Measurements from ENCODE around the gene MDFIC. TPM values are rescaled to one million over a fixed set of nuclear protein-coding genes. Genes with fewer than 3 reads are reported as not detected.

The MDFIC gene
- total and polyA plus RNA-seq, 2 donors: 15.0 to 24.5 TPM

DNA sequence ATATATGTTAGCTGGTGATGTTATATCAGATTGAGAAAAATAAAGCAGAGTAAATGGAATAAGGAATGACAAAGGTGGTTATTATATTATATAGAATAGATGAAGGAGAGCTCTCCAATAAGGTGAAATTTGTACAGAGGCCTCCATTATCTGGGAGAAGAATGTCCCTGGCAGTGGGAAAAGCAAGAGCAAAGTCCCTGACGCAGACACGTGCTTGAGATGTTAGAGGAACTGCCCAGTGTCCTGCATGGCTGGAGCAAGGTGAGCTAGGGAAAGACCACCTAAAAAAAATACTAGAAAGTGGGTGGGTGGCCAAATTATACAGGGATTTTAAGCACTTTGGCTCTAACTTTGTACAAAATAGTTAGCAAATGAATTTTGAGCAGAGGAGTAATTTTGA lies 120.7 kb downstream of the MDFIC start:
- DNase-seq (ENCODE audit: low read depth in 6 of 9, low spot score in 9 of 9): no peak
- WGBS: 73% methylated on average over 2 of the region's 2 CpGs
- Histone ChIP-seq H3K27me3 (ENCODE audit: control insufficient read depth in 2 of 2, insufficient read depth in 1 of 2, low read length in 1 of 2) (no peaks in the 10 kb centered on the region), H3K36me3 (ENCODE audit: control insufficient read depth in 2 of 2, insufficient read depth in 2 of 2, low read length in 1 of 2) (no peaks in the 10 kb centered on the region), H3K27ac (ENCODE audit: low read depth in 1 of 2, low read length in 1 of 2) (no peak overlapping the region), H3K4me1 (ENCODE audit: control insufficient read depth in 2 of 2, insufficient read depth in 2 of 2, low read length in 2 of 2) (peaks cover 0 to 5% of the 10 kb centered on the region in 2 donors), H3K9me3 (ENCODE audit: control insufficient read depth in 2 of 2, insufficient read depth in 1 of 2, low read length in 1 of 2) (no peaks in the 10 kb centered on the region), H3K4me3 (ENCODE audit: low read length in 2 of 2) (no peak overlapping the region)

DNA sequence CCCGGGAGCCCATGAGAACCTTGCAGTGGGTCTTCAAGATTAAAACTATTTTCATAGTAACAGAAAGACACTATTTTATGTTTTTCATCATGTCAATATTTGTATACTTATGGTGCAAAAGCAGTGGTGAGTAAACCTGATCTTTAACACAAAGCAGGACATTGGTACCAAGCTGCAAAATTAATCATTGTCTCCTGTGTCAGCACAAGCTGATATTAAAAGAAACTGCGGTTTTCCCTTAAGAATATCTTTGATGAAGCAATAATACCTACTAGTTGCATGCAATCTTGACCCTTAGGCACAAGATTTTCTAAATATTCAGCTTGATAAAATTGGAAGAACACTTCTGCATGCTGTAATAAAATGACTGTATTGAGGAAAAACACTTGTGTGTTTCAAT lies 121.7 kb downstream of the MDFIC start:
- 69% methylated on average over 2 of the region's 2 CpGs for WGBS

DNA sequence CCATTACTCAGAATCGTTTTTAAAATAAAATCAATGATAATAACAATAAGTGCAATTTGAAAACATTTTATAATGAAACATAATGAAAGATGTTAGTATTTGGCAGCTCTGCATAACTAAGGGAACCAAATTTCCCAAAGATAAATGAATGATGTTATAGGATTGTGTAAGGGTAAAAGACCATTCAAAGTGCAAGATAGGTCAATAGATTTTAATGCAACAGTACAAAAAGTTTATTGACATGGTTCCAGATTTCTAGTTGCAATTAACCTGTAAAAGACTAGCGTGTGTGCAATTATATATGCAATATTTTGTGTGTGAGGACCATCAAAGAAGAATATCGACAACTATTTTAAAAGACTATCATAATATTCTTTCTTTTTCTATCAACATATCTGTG lies 122.3 kb downstream of the MDFIC start:
- Histone ChIP-seq H3K36me3 (ENCODE audit: control insufficient read depth in 2 of 2, insufficient read depth in 2 of 2, low read length in 1 of 2) (no peaks in the 10 kb centered on the region), H3K4me1 (ENCODE audit: control insufficient read depth in 2 of 2, insufficient read depth in 2 of 2, low read length in 2 of 2) (no peaks in the 10 kb centered on the region), H3K27me3 (ENCODE audit: control insufficient read depth in 2 of 2, insufficient read depth in 1 of 2, low read length in 1 of 2) (no peaks in the 10 kb centered on the region), H3K4me3 (ENCODE audit: low read length in 2 of 2) (no peak overlapping the region), H3K9me3 (ENCODE audit: control insufficient read depth in 2 of 2, insufficient read depth in 1 of 2, low read length in 1 of 2) (no peaks in the 10 kb centered on the region), H3K27ac (ENCODE audit: low read depth in 1 of 2, low read length in 1 of 2) (no peak overlapping the region)
- no peak for DNase-seq (ENCODE audit: low read depth in 6 of 9, low spot score in 9 of 9)
- 87% methylated on average over 3 of the region's 3 CpGs for WGBS

More for the DNA sequence above, 121.7 kb downstream of the MDFIC start:
- no peaks in the 10 kb centered on the region for H3K27me3 ChIP-seq (ENCODE audit: control insufficient read depth in 2 of 2, insufficient read depth in 1 of 2, low read length in 1 of 2)
- no peak overlapping the region for H3K4me3 ChIP-seq (ENCODE audit: low read length in 2 of 2)
- H3K9me3 ChIP-seq (ENCODE audit: control insufficient read depth in 2 of 2, insufficient read depth in 1 of 2, low read length in 1 of 2): no peaks in the 10 kb centered on the region
- H3K4me1 ChIP-seq (ENCODE audit: control insufficient read depth in 2 of 2, insufficient read depth in 2 of 2, low read length in 2 of 2): no peaks in the 10 kb centered on the region
- no peaks in the 10 kb centered on the region for H3K36me3 ChIP-seq (ENCODE audit: control insufficient read depth in 2 of 2, insufficient read depth in 2 of 2, low read length in 1 of 2)
- no peak for DNase-seq (ENCODE audit: low read depth in 6 of 9, low spot score in 9 of 9)
- no peak overlapping the region for H3K27ac ChIP-seq (ENCODE audit: low read depth in 1 of 2, low read length in 1 of 2)

DNA sequence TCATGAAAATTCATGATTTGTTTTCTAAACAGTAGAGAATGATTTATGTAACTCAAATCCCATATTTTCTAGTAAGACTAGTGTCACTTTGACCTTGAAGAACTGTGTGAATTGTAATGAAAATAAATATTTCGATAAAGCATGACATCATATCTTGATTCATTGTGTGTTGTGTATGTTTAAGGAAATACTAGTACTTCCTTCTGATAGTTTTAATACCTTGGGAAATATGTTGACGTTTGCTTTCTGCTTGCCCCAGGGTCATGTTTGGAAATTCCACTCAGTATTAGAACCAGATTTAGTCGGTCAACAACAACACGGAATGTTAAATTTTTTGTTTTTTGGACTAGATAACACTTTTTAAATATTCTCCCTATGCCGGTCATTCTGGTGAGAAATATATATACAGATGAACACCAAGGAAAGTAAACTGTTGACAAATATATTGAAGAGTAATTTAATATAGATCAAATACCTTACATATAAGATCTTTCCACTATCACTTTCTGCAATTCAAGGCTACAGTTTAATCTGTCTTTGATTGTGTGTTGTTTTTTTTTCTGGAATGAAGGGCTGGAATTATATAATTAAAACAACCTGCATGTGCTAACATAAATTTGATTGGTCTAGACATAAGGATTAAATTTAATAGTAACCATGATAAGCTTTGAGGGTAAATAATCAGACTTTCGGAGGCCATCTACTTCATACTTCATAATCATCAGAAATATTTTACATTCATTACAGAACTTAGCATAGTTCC lies 126.2 kb downstream of the MDFIC start:
- no peaks in the 10 kb centered on the region for H3K27me3 ChIP-seq (ENCODE audit: control insufficient read depth in 2 of 2, insufficient read depth in 1 of 2, low read length in 1 of 2)
- DNase-seq (ENCODE audit: low read depth in 6 of 9, low spot score in 9 of 9): no peak
- no peaks in the 10 kb centered on the region for H3K4me1 ChIP-seq (ENCODE audit: control insufficient read depth in 2 of 2, insufficient read depth in 2 of 2, low read length in 2 of 2)
- H3K36me3 ChIP-seq (ENCODE audit: control insufficient read depth in 2 of 2, insufficient read depth in 2 of 2, low read length in 1 of 2): no peaks in the 10 kb centered on the region
- no peak overlapping the region for H3K4me3 ChIP-seq (ENCODE audit: low read length in 2 of 2)
- no peak overlapping the region for H3K27ac ChIP-seq (ENCODE audit: low read depth in 1 of 2, low read length in 1 of 2)
- H3K9me3 ChIP-seq (ENCODE audit: control insufficient read depth in 2 of 2, insufficient read depth in 1 of 2, low read length in 1 of 2): no peaks in the 10 kb centered on the region
- 96% methylated on average over 6 of the region's 6 CpGs for WGBS

DNA sequence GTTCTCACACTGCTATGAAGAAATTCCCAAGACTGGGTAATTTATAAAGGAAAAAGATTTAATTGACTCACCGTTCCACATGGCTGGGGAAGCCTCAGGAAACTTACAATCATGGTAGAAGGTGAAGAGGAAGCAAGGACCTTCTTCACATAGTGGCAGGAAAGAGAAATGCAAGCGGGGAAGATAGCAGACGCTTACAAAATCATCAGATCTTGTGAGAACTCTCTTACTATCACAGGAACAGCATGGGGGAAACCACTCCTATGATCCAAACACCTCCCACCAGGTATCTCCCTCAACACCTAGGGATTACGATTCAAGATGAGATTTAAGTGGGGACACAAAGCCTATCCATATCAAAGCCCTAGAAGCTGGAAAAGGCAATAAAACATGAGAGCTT lies 130.8 kb downstream of the MDFIC start:
- no peak for DNase-seq (ENCODE audit: low read depth in 6 of 9, low spot score in 9 of 9)
- no peaks in the 10 kb centered on the region for H3K27me3 ChIP-seq (ENCODE audit: control insufficient read depth in 2 of 2, insufficient read depth in 1 of 2, low read length in 1 of 2)
- no peak overlapping the region for H3K4me3 ChIP-seq (ENCODE audit: low read length in 2 of 2)
- WGBS: 97% methylated on average over 4 of the region's 4 CpGs
- no peaks in the 10 kb centered on the region for H3K9me3 ChIP-seq (ENCODE audit: control insufficient read depth in 2 of 2, insufficient read depth in 1 of 2, low read length in 1 of 2)
- no peaks in the 10 kb centered on the region for H3K36me3 ChIP-seq (ENCODE audit: control insufficient read depth in 2 of 2, insufficient read depth in 2 of 2, low read length in 1 of 2)
- H3K27ac ChIP-seq (ENCODE audit: low read depth in 1 of 2, low read length in 1 of 2): no peak overlapping the region
- no peaks in the 10 kb centered on the region for H3K4me1 ChIP-seq (ENCODE audit: control insufficient read depth in 2 of 2, insufficient read depth in 2 of 2, low read length in 2 of 2)

DNA sequence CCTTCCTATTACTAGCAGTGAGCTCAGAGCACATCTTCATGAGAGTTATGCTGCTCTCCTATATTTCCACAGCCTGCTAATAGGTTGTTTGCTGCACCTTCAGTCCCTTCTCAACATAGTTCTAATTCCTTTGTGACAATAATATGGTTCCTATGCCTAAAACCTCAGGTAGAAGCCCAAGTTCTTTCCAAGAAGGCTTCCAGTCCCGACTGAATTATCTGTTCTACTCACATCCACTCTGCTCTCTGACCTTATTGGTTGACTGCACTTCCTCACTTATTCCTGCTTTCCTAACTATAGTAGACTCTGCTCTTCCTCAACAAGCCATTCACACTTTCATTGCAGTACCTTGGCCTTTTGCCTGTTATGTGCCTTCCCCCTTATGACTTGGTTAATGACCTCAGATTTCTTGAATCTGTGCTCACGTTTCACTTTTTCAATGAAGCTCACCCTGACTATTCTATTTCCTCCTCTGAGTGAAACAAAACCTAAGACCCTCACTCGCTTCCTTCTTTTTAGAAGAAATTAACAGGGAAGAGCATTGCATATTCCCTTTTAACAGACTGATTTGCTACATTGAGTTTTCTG lies 132.7 kb downstream of the MDFIC start:
- 70% methylated on average over 3 of the region's 3 CpGs for WGBS
- Histone ChIP-seq H3K9me3 (ENCODE audit: control insufficient read depth in 2 of 2, insufficient read depth in 1 of 2, low read length in 1 of 2) (no peaks in the 10 kb centered on the region), H3K4me1 (ENCODE audit: control insufficient read depth in 2 of 2, insufficient read depth in 2 of 2, low read length in 2 of 2) (no peaks in the 10 kb centered on the region), H3K27ac (ENCODE audit: low read depth in 1 of 2, low read length in 1 of 2) (no peak overlapping the region), H3K27me3 (ENCODE audit: control insufficient read depth in 2 of 2, insufficient read depth in 1 of 2, low read length in 1 of 2) (no peaks in the 10 kb centered on the region), H3K4me3 (ENCODE audit: low read length in 2 of 2) (no peak overlapping the region), H3K36me3 (ENCODE audit: control insufficient read depth in 2 of 2, insufficient read depth in 2 of 2, low read length in 1 of 2) (no peaks in the 10 kb centered on the region)
- no peak for DNase-seq (ENCODE audit: low read depth in 6 of 9, low spot score in 9 of 9)

DNA sequence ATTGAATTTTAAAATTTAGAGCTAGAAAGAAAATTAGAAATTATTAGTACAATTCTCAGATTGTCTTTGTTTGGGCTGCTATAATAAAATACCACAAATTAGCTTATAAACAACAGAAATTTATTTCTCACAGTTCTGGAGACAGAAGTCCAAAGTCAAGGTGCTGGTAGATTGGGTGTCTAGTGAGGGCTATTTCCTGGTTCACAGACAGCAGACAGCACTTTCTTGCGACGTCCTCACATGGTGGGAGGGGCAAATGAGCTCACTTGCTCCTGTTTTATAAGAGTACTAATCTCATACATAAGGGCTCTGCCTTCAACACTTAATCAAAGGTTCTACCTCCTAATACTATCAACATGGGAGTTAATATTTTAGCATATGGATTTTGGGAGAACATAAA lies 134.1 kb downstream of the MDFIC start:
- DNase-seq (ENCODE audit: low read depth in 6 of 9, low spot score in 9 of 9): no peak
- Histone ChIP-seq H3K9me3 (ENCODE audit: control insufficient read depth in 2 of 2, insufficient read depth in 1 of 2, low read length in 1 of 2) (no peaks in the 10 kb centered on the region), H3K4me1 (ENCODE audit: control insufficient read depth in 2 of 2, insufficient read depth in 2 of 2, low read length in 2 of 2) (no peaks in the 10 kb centered on the region), H3K27ac (ENCODE audit: low read depth in 1 of 2, low read length in 1 of 2) (no peak overlapping the region), H3K27me3 (ENCODE audit: control insufficient read depth in 2 of 2, insufficient read depth in 1 of 2, low read length in 1 of 2) (no peaks in the 10 kb centered on the region), H3K36me3 (ENCODE audit: control insufficient read depth in 2 of 2, insufficient read depth in 2 of 2, low read length in 1 of 2) (no peaks in the 10 kb centered on the region), H3K4me3 (ENCODE audit: low read length in 2 of 2) (no peak overlapping the region)
- WGBS: 72% methylated on average over 2 of the region's 2 CpGs

DNA sequence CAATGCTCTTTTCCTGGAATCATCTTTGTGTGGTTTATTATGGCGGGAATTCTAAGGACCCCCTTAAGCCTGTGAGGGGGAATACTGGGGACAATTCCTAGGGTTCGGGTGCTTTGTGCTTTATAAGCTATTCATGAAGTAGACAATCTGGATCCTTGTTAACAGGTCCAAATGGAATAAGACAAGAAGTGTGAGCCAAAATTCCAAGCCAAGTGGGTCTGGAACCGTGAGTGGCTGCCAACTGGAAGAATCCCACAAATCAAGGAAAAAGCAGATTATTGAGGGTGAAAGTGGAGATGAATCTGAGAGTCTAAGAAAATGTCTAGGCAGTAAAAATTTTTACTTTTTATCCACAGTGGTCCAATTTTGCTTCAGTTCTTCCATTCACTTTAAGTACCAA lies 136.8 kb downstream of the MDFIC start:
- no peak for DNase-seq (ENCODE audit: low read depth in 6 of 9, low spot score in 9 of 9)
- H3K27me3 ChIP-seq (ENCODE audit: control insufficient read depth in 2 of 2, insufficient read depth in 1 of 2, low read length in 1 of 2): no peaks in the 10 kb centered on the region
- no peaks in the 10 kb centered on the region for H3K36me3 ChIP-seq (ENCODE audit: control insufficient read depth in 2 of 2, insufficient read depth in 2 of 2, low read length in 1 of 2)
- 92% methylated on average over 3 of the region's 3 CpGs for WGBS
- H3K9me3 ChIP-seq (ENCODE audit: control insufficient read depth in 2 of 2, insufficient read depth in 1 of 2, low read length in 1 of 2): no peaks in the 10 kb centered on the region
- no peaks in the 10 kb centered on the region for H3K4me1 ChIP-seq (ENCODE audit: control insufficient read depth in 2 of 2, insufficient read depth in 2 of 2, low read length in 2 of 2)
- no peak overlapping the region for H3K4me3 ChIP-seq (ENCODE audit: low read length in 2 of 2)
- no peak overlapping the region for H3K27ac ChIP-seq (ENCODE audit: low read depth in 1 of 2, low read length in 1 of 2)

DNA sequence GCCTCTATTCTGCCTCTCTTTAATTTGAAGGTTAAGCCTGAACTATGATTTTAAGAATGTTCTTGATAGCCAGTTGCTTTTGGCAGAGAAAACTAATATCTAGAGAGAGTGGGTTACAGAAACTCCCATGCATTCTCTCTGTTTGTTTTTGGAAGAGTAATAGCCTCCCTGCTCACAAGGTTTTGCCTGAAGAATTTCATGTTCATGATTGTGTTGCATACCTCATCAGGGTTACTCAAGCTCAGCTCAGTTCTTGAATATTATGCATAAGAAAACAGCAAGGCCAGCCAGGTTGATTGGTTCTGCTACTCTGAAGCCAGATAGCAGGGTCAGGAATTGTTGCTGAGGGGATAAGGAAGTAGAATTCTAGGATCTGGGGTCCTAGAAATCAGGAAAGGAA lies 137.4 kb downstream of the MDFIC start:
- H3K4me1 ChIP-seq (ENCODE audit: control insufficient read depth in 2 of 2, insufficient read depth in 2 of 2, low read length in 2 of 2): no peaks in the 10 kb centered on the region
- H3K4me3 ChIP-seq (ENCODE audit: low read length in 2 of 2): no peak overlapping the region
- no peaks in the 10 kb centered on the region for H3K9me3 ChIP-seq (ENCODE audit: control insufficient read depth in 2 of 2, insufficient read depth in 1 of 2, low read length in 1 of 2)
- H3K27ac ChIP-seq (ENCODE audit: low read depth in 1 of 2, low read length in 1 of 2): no peak overlapping the region
- DNase-seq (ENCODE audit: low read depth in 6 of 9, low spot score in 9 of 9): no peak
- H3K36me3 ChIP-seq (ENCODE audit: control insufficient read depth in 2 of 2, insufficient read depth in 2 of 2, low read length in 1 of 2): no peaks in the 10 kb centered on the region
- no peaks in the 10 kb centered on the region for H3K27me3 ChIP-seq (ENCODE audit: control insufficient read depth in 2 of 2, insufficient read depth in 1 of 2, low read length in 1 of 2)

All from thymus (tissue), 11 donors.